BJ (cell line): ENCODE data around the gene SYNGR3. TPM values are rescaled to one million over a fixed set of nuclear protein-coding genes. Genes with fewer than 3 reads are reported as not detected.

Source experiments
- CTCF ChIA-PET: fragments of 350-600 bp; formaldehyde crosslinking; extraction: SDS; loops from one replicate; lab custom pipeline; 2021; ENCODE audit warnings: antibody characterized with exemption, inconsistent platforms; lab: Yijun Ruan, JAX
- POLR2A ChIA-PET: fragments of 300-600 bp; sonication (Branson Sonifier 250); formaldehyde crosslinking; extraction: SDS; loops from one replicate; lab custom pipeline; 2021; ENCODE audit warnings: antibody characterized with exemption; lab: Charles Lee
- DNase-seq: peaks from one replicate; pipeline ENCODE4 v3.0.0-alpha.2; 2011; ENCODE audit warnings: low read depth
- H3K27me3 ChIP-seq: 2 replicates; pipeline ENCODE4 v1.6.0; 2011; ENCODE audit warnings: low read length; ENCODE audit not compliant: control insufficient read depth, insufficient read depth
- H3K36me3 ChIP-seq: 2 replicates; pipeline ENCODE4 v1.5.1; 2011; ENCODE audit warnings: low read length; ENCODE audit not compliant: control insufficient read depth, insufficient read depth
- H3K4me3 ChIP-seq: 2 replicates; pipeline ENCODE4 v1.5.1; 2011; ENCODE audit warnings: low read depth, mild to moderate bottlenecking, control low read depth, low read length
- CTCF ChIP-seq: IDR thresholded peaks from 2 replicates; pipeline ENCODE4 v1.5.1; 2011; ENCODE audit warnings: low read depth, mild to moderate bottlenecking, control low read depth, inconsistent platforms, low read length, moderate library complexity; ENCODE audit not compliant: insufficient read depth
- polyA plus RNA-seq: library from polyadenylated mRNA; depleted of rRNA; stranded (reverse); fragments of >200 nt; gene quantifications from 2 replicates; pipeline ENCODE4 v1.2.3, GENCODE V29; 2011

SYNGR3 gene
- polyA plus RNA-seq, 1 experiment, result 3.3 TPM

GRCh38 chr16:1963806-1964505 lies 25.8 kb upstream of the SYNGR3 start:
- no peak for DNase-seq
- Histone ChIP-seq H3K27me3 (no peaks in the 10 kb centered on the region), H3K36me3 (peaks cover 17% of the 10 kb centered on the region), H3K4me3 (peak overlapping the region; percentile 92)
- CTCF ChIA-PET, result interaction anchor here (1.3 to 1.4 kb wide), 2 partner anchors 9 to 40 kb away, joined by 6 to 7 read pairs; partner anchors contain the start of gene RPL3L
- POLR2A ChIA-PET, result interaction anchor here (0.6 to 1.0 kb wide), 6 partner anchors 23 to 136 kb away, joined by 3 to 15 read pairs (median 8); partner anchors contain the start of gene FAHD1
- TF ChIP-seq CTCF, result peak; percentile 29; the same call in 1 of the 2 replicates

GRCh38 chr16:1964506-1965395 lies 25.0 kb upstream of the SYNGR3 start, which contains the start of gene RPS2:
Gene RPS2, minus strand, starts transcription at chr16:1964826. Its CDS starts 201 bp downstream, at chr16:1964625.
- DNase-seq, result peak; percentile 86
- H3K4me3 ChIP-seq, result peak within 1 kb of the TSS; percentile 92
- ChIA-PET POLR2A (interaction anchor here (0.6 to 1.0 kb wide), 8 partner anchors 20 to 191 kb away, joined by 3 to 15 read pairs (median 8); partner anchors contain the start of genes FAHD1, GFER and TRAF7), CTCF (interaction anchor here (1.1 to 1.4 kb wide), 4 partner anchors 10 to 56 kb away, joined by 3 to 7 read pairs (median 4); partner anchors contain the start of genes NPW and RPL3L)
- peaks cover 17% of the 10 kb centered on the region for H3K36me3 ChIP-seq
- no peaks in the 10 kb centered on the region for H3K27me3 ChIP-seq
- no peak; the same call in 1 of the 2 replicates for TF ChIP-seq CTCF

DNA sequence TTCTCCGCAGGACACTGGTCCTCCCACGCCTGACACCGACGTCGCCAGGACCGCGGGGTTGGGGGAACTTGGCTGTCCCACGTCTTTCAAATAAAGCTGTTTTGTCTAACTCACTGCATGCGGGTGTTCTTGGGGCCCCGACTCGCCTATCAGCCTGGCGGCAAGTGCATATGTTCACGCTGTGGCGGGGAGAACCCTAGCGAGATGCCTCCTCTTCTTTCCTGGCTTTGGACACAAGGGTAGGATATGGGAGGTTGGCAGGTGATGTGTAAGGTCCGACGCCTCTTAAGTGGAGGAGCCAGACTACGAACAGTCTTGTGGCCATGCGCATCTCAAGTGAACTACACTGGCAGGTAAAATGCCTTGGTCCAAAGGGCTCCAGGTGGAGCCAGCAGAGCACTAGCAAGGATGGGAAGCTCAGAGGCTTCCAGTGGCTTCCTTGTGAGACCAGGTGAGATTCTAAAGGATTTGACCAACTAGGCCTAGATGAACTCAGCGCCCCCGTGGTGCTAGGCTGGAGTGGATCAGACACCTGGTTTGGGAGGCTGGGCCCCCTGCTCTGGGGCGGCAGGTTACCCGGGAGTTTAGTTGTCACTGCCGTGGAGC lies 24.3 kb upstream of the SYNGR3 start:
- no peak for TF ChIP-seq CTCF
- CTCF ChIA-PET, result interaction anchor here (1.1 to 1.4 kb wide), 4 partner anchors 11 to 55 kb away, joined by 3 to 7 read pairs (median 4); partner anchors contain the start of genes NPW and RPL3L
- peak overlapping the region; percentile 92 for H3K4me3 ChIP-seq
- H3K27me3 ChIP-seq, result no peaks in the 10 kb centered on the region
- peaks cover 17% of the 10 kb centered on the region for H3K36me3 ChIP-seq
- no peak for DNase-seq
- POLR2A ChIA-PET, result interaction anchor here (0.6 to 1.0 kb wide), 3 partner anchors 25 to 190 kb away, joined by 3 to 10 read pairs (median 6); partner anchors contain the start of genes FAHD1 and TRAF7

DNA sequence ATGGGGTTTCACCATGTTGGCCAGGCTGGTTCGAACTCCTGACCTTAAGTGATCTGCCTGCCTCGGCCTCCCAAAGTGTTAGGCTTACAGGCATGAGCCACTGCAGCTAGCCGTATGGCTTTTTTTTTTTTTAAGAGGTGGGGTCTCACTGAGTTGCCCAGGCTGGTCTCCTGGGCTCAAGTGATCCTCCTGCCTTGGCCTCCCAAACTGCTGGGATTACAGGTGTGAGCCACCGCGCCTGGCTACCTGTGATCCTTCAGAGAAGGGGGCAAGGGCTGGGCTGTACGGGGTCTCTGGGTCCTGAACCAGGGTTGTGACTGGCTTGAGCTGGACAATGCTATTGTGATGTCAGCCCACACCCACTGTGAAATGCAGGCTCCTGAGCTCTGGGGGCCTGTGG lies 23.3 kb upstream of the SYNGR3 start, which contains the start of gene RNF151:
RNF151 (plus strand) TSS at position 397 of the 400 bp plus-strand sequence. CDS start 26 bp downstream, outside the sequence.
- H3K4me3 ChIP-seq, result peak within 1 kb of the TSS; percentile 92
- H3K27me3 ChIP-seq, result no peaks in the 10 kb centered on the region
- H3K36me3 ChIP-seq, result peaks cover 12% of the 10 kb centered on the region
- no peak for TF ChIP-seq CTCF
- ChIA-PET CTCF (no interaction called here), POLR2A (no interaction called here)
- no peak for DNase-seq
